GM18507 (cell line): ENCODE data around the gene HECTD3.
"Not testable (repeated sequence)": the region's sequence is repeated elsewhere in the genome, so short reads cannot be mapped to it uniquely, and the experiment has no call there.

Experiments
- DNase-seq: peaks from one replicate; pipeline ENCODE4 v3.0.0; 2011; ENCODE audit warnings: low read depth; ENCODE audit not compliant: insufficient read length; ENCODE audit errors: extremely low spot score
- FAIRE-seq: peaks from 2 replicates; lab custom pipeline; 2011; peaks lifted over from hg19 to GRCh38; lab: Jason Lieb, UNC

The HECTD3 gene

GRCh38 chr1:45001011-45001481 is 10.1 kb downstream of the HECTD3 start:
- FAIRE-seq (no peak), DNase-seq (no peak)

DNA sequence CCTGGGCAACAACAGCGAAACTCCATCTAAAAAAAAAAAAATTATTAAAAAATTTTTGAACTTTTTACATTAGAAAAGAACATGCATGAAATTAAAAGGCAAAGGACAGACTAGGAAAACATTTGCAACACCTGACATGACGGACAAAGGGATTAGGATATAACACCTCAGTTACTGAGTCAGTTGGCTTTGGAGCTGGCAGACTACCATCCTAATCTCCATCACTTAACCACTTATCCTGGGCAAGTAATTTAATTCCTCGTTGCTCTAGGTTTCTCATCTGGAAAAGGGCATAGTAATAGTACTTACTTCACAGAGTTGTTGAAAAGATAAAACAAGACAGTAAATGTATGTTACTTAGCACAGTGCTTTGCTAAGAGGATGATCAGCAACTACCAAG is 11.9 kb downstream of the HECTD3 start:
- FAIRE-seq, result no peak

GRCh38 chr1:44995467-44996238 is 15.5 kb downstream of the HECTD3 start:
- no peak for FAIRE-seq
- DNase-seq, result no peak

More for the DNA sequence above, 11.9 kb downstream of the HECTD3 start:
- DNase-seq, result no peak

DNA sequence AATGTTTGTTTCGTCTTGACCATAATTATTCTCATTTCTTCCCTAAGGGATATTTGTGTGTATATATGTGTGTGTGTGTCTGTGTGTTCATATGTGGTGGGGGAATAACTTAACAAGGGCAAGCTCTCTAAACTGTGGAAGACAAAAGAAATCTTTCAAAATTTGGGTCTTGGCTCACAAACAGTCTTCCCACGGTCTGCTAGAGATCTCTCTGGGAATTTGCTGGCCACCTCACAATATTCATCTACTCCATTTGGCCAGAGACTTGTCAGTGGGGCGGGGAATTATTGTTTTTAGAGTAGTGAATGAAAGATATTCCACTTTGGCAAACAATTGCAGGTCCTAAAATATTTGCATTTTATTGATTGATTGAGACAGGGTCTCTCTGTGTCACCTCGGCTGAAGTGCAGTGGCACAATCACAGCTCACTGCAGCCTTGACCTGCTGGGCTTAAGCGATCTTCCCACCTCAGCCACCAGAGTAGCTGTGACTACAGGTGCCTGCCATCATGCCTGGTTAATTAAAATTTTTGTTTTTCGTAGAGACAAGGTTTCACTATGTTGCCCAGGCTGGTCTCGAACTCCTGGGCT is 16.7 kb downstream of the HECTD3 start:
- no peak for FAIRE-seq
- no peak for DNase-seq

GRCh38 chr1:44988531-44989156 is 22.5 kb downstream of the HECTD3 start:
- no peak for FAIRE-seq
- DNase-seq, result no peak

DNA sequence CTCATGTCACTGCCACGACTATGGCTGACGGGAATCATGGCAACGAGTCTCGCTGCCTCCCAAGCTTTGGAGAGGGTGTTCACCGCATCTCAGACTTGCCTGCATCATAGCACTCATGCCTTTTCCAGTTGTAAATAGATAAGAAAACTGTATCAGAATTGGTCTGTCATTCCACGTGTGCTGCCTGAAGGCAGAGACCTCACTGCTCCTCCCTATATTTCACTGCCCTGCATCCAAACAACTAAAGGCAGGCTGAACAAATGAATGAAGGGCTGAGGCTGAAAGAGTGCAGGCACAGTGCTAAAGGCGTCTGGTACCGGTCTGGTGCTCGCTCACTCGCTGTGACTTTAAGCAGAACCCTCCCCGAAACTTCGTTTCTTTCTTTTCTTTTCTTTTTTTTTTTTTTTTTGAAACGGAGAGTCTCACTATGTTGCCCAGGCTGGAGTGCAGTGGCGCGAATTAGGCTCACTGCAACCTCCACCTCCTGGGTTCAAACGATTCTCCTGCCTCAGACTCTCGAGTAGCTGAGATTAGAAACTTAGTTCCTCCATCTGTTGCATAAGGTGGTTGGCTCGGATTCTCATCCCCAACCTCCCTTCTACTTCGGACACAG is 25.3 kb downstream of the HECTD3 start:
- DNase-seq (no peak), FAIRE-seq (no peak)

DNA sequence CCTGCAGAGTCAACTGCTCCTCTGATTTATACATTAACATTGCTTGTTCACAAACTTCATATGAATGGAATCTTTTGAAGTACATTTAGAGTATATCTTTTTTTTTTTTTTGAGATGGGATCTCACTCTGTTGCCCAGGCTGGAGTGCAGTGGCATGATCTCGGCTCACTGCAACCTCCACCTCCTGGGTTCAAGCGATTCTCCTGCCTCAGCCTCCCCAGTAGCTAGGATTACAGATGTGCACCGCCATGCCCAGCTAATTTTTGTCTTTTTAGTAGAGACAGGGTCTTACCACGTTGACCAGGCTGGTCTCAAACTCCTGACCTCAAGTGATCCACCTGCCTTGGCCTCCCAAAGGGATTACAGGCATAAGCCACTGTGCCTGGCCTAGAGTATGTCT is 33.8 kb downstream of the HECTD3 start:
- DNase-seq, FAIRE-seq: not testable (repeated sequence)

DNA sequence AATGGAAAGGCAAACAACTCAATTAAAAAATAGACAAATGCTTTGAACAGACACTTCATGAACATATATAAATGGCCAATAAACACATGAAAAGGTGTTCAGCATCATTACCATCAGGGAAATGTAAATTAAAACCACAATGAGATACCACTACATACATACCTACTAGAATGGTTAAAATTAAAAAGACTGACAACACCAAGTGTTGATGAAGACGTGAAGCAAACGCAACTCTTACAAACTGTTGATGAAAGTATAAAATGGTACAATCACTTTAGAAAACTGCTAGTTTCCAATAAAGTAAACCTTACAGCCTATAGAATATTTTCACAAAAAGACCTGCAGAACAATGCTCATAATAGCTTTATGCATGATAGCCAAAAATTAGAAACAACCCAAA is 34.9 kb downstream of the HECTD3 start:
- FAIRE-seq (no peak), DNase-seq (no peak)

DNA sequence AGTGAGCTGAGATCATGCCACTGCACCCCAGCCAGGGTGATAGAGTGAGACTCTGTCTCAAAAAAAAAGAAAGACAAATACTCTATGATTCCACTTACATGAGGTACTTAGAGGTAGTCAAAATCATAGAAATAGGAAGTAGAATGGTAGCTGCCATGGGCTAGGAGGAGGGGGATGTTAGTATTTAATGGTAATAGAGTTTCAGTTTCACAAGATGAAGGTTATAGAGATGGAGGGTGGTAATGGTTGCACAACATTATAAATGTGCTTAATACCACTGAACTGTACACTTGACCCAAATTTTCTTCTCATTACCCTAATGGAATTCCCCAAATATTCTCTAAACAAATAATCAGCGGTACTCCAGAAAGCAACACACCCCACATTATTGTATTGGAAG is 37.5 kb downstream of the HECTD3 start:
- FAIRE-seq, result no peak

GRCh38 chr1:44970317-44970716 is 40.8 kb downstream of the HECTD3 start:
- FAIRE-seq, result no peak
- DNase-seq, result no peak

More for the DNA sequence above, 37.5 kb downstream of the HECTD3 start:
- DNase-seq, result no peak

DNA sequence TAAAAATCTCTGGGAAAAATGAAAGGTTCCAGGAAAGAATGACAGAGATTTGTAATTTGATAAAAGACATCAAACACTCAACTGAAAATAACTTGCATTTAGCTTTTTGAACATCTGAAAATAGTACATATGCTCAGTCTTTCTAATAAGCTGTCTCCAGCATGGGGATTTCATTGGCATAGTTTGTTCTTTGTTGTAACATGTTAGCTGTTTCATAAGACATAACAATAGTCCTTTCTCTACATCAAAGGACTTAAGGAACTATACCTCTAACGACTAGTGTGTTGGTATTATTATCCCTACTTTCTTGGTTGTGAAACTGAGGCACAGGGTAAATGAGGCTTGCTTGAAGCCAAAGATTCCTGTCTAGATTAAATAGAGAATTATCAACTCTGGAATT is 46.7 kb downstream of the HECTD3 start:
- DNase-seq, result no peak
- no peak for FAIRE-seq

DNA sequence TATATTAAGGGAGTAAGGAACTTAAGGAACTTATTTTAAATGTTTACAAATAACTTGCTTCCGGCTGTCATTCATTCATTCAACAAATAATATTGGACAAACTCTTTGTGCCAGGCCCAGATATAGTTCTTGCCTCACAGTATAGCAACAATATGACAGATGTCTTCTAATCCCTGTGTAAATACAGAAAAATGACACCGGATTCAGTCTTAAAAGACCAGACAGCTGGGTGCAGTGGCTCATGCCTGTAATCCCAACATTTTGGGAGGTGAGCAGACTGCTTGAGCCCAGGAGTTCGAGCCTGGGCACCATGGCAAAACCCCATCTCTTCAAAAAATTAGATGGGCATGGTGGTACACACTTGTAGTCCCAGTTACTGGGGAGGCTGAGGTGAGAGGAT is 48.4 kb downstream of the HECTD3 start:
- FAIRE-seq, result no peak
- DNase-seq, result no peak

GRCh38 chr1:44962022-44962421 is 49.1 kb downstream of the HECTD3 start:
- not testable (repeated sequence) for FAIRE-seq, DNase-seq

- DNase-seq, FAIRE-seq: not testable (repeated sequence)
Observed at GRCh38 chr1:44957566-44957965, 53.6 kb downstream of the HECTD3 start.

DNA sequence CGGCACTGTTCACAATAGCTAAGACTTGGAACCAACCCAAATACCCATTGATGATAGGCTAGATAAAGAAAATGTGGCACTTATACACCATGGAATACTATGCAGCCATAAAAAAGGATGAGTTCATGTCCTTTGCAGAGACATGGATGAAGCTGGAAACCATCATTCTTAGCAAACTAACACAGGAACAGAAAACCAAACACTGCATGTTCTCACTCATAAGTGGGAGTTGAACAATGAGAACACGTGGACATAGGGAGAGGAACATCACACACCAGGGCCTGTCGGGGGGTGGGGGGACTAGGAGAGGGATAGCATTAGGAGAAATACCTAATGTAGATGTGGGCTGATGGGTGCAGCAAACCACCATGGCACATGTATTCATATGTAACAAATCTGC is 55.0 kb downstream of the HECTD3 start:
- not testable (repeated sequence) for DNase-seq, FAIRE-seq
